Aorta (tissue), 5 donors: Measurements from ENCODE around the gene CACNB1. TPM values are rescaled to one million over a fixed set of nuclear protein-coding genes. Genes with fewer than 3 reads are reported as not detected.

ENCODE experiments used
- ATAC-seq: fragments of 200-7000 bp; cut with Tn5 transposase; one replicate; pipeline ENCODE4 v1.9.1; 2022; ENCODE audit warnings: moderate library complexity; ENCODE audit not compliant: low FRiP score
- DNase-seq, 2 donors: peaks; one replicate each; pipeline ENCODE4 v3.0.0-alpha.2; 2020
- H3K27ac ChIP-seq, 2 donors: one replicate each; pipeline ENCODE4 v1.5.1; 2013; ENCODE audit warnings: low read length in 2 of 2, mild to moderate bottlenecking in 2 of 2, moderate library complexity in 2 of 2, control low read depth in 1 of 2, inconsistent platforms in 1 of 2, low read depth in 1 of 2
- H3K27me3 ChIP-seq, 2 donors: one replicate each; pipeline ENCODE4 v1.6.1; 2013; ENCODE audit warnings: control low read depth in 1 of 2, low read length in 1 of 2, mild to moderate bottlenecking in 1 of 2, moderate library complexity in 1 of 2; ENCODE audit not compliant: insufficient read depth in 2 of 2, control insufficient read depth in 1 of 2
- H3K36me3 ChIP-seq, 2 donors: one replicate each; pipeline ENCODE4 v1.6.1; 2013; ENCODE audit warnings: control low read depth in 1 of 2, low read length in 1 of 2, mild to moderate bottlenecking in 1 of 2; ENCODE audit not compliant: insufficient read depth in 2 of 2, control insufficient read depth in 1 of 2
- H3K4me1 ChIP-seq, 2 donors: one replicate each; pipeline ENCODE4 v1.6.1; 2013; ENCODE audit warnings: low read length in 2 of 2, control low read depth in 1 of 2, mild to moderate bottlenecking in 1 of 2, moderate library complexity in 1 of 2; ENCODE audit not compliant: insufficient read depth in 2 of 2, control insufficient read depth in 1 of 2
- H3K4me3 ChIP-seq, 2 donors: one replicate each; pipeline ENCODE4 v1.5.1; 2013; ENCODE audit warnings: low read length in 2 of 2, control low read depth in 1 of 2, mild to moderate bottlenecking in 1 of 2
- H3K9me3 ChIP-seq: one replicate; pipeline ENCODE4 v1.6.1; 2013; ENCODE audit warnings: mild to moderate bottlenecking, low read length; ENCODE audit not compliant: control insufficient read depth
- WGBS, 2 donors: extraction: QIAGEN DNeasy Blood & Tissue Kit; methylation state at CpG; one replicate each; pipeline ENCODE4 v1.1.7; 2013; 5-methylcytosine and 5-hydroxymethylcytosine counted together
- intact Hi-C, 2 donors: fragments of 100-400 bp; cut with DNase I; formaldehyde crosslinking; loops; one replicate each; pipeline versions ENCODE4 v1.14.2 to v1.15.0; 2022
- polyA plus RNA-seq, 2 donors: library from polyadenylated mRNA; stranded (reverse); fragments of 200-250 nt; gene quantifications; one replicate each; pipeline ENCODE4 v1.2.3, GENCODE V29; 2013
- total RNA-seq, 2 donors: library from RNA; stranded (reverse); fragmentation: NEBNext Ultra II Directional; extraction: Animal tissue kit (Norgen Biotek cat#: 25700); gene quantifications; one replicate each; pipeline ENCODE4 v1.2.1, GENCODE V29; 2021
- donor health status: healthy with polysubstance abuse.
- donor health status: Bipolar disorder and iron deficiency.
- donor health status: DM: no; HTN: no; CAD: no.
- donor health status: DM: no; HTN: no; CAD: no.
- donor health status: DM: yes; HTN: yes; CAD: no.

The CACNB1 gene
- total and polyA plus RNA-seq, 4 donors, result 1.9 to 50.6 (median 30.6) TPM

DNA sequence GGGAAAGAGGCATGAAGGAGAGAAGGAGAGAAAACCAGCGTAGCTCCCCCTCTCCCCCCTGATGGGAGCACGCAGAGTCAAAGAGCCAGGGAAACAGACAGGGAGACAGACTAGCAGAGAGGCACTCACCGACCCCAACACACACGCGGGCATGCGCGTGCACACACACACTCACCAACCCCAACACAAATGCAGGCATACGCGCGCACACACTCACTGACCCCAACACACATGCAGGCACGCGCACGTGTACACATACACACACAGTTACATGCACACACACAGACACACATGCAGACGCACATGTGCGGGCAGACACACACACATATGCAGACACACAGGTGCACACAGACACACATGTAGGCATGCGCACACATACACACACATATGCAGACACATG, 4.6 kb downstream of the CACNB1 start:
- Histone ChIP-seq H3K27me3 (no peaks in the 10 kb centered on the region), H3K36me3 (no peaks in the 10 kb centered on the region), H3K4me3 (no peak overlapping the region), H3K4me1 (peaks cover 0 to 1% of the 10 kb centered on the region in 2 donors), H3K9me3 (no peaks in the 10 kb centered on the region), H3K27ac (no peak overlapping the region)
- DNase-seq (no peak), ATAC-seq (no peak)
- 88 to 91% methylated on average over 15 to 16 of the region's 16 CpGs for WGBS, 2 donors
- intact Hi-C loops, result no loop called here

DNA sequence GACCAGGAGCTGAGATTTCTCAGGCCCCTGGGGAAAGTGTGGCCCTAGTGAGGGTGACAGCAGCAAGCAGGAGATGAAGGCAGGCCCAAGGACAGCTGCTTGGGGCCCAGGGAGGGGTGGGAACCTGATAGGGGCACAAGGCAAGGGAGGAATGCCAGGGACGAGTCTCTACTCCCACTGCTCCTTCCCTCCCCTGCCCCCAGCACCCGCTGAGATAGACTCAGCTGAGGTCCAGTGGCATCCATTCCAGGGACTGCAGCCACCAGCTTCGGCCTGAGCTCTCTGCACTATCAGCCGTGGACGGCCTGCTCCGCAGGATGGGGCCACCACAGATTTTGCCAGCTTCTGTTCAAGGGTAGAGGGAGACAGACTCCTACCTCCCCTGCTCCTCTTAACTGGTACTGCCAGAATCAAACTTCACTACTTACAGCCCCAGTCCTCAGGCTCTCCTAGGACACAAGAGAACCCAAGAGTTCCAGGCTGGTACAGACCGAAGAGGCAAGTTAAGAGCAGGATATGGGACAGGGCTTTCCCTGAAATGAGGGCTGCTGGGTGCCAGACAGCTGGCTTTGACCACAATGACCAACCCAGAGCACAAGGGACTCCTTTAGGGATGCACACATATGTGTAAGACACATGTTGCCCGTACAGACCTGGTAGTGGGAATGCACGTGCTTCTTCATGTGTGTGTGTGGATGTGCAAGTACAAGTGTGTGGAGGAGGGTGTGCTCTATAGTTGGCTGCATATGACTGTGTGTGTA, 5.5 kb downstream of the CACNB1 start:
- Histone ChIP-seq H3K27ac (no peak overlapping the region), H3K4me1 (peaks cover 0 to 1% of the 10 kb centered on the region in 2 donors), H3K36me3 (peaks cover 0 to 3% of the 10 kb centered on the region in 2 donors), H3K9me3 (no peaks in the 10 kb centered on the region), H3K4me3 (no peak overlapping the region), H3K27me3 (no peaks in the 10 kb centered on the region)
- ATAC-seq (no peak), DNase-seq (no peak)
- intact Hi-C loops, result no loop called here
- 80 to 85% methylated on average over 9 of the region's 9 CpGs for WGBS, 2 donors

DNA sequence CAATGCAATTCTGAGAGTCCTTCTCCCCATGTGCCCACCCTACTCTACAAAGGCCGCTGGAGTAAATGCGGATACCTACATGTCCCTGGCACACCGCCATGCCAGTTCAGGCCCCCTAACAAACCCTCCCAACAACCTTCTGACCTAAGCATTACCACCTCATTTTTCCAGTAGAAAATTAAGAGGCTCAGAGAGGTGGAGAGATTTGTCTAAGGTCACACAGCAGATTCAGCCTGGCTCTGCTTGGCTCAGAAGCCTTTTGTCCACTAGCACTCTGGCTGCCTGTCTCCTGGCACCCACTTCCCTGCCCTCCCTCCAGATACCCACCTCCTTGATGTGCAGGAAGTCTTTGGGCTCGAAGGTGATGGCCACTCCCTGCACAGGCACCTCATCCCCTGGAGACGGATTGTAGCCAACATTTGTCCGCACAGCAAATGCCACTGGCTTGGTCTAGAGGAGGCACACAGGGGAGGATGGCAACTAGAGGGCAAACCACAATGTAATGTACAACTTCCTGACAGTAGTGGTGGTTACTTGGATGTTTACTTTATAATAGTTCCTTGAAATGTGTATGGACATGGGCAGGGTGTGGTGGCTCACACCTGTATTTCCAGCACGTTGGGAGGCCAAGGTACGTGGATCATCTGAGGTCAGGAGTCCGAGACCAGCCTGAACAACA, 10.2 kb downstream of the CACNB1 start:
- Histone ChIP-seq H3K4me1 (no peaks in the 10 kb centered on the region), H3K4me3 (no peak overlapping the region), H3K27ac (no peak overlapping the region), H3K36me3 (peaks cover 0 to 10% of the 10 kb centered on the region in 2 donors), H3K9me3 (no peaks in the 10 kb centered on the region), H3K27me3 (no peaks in the 10 kb centered on the region)
- WGBS, 2 donors, result 89% methylated on average over 9 of the region's 9 CpGs
- intact Hi-C loops, result no loop called here
- DNase-seq (no peak), ATAC-seq (no peak)

DNA sequence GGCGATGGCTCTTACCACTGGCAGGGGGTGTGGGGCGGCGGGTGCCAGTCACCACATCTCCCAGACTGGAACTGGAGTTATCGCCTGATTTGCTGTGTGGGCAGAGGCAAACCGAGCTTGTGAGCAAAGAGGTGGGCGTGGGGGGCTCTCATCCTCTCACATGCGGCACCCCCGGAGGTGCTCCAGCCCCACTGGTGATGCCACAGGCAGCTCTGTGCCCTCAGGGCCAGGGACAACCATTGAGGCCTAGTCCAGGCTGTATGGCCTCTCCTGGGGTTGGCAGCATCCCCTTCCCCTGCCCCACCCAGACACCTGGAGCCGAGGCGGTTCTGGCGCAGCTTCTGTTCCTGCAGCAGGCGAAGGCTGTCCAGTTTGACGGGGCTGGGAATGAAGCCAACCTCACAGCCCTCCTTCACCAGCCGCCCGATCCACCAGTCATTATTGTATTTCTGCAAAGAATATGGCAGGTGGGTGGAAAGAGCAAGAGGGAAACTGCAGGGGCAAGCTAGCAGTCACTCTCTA, 10.9 kb downstream of the CACNB1 start:
- 80 to 84% methylated on average over 15 of the region's 15 CpGs for WGBS, 2 donors
- no peaks in the 10 kb centered on the region for H3K9me3 ChIP-seq
- intact Hi-C loops, result no loop called here
- H3K4me1 ChIP-seq, result no peaks in the 10 kb centered on the region
- DNase-seq (no peak), ATAC-seq (no peak)
- H3K27me3 ChIP-seq, result no peaks in the 10 kb centered on the region
- H3K36me3 ChIP-seq, result peaks cover 0 to 10% of the 10 kb centered on the region in 2 donors
- no peak overlapping the region for H3K4me3 ChIP-seq
- H3K27ac ChIP-seq, result no peak overlapping the region

DNA sequence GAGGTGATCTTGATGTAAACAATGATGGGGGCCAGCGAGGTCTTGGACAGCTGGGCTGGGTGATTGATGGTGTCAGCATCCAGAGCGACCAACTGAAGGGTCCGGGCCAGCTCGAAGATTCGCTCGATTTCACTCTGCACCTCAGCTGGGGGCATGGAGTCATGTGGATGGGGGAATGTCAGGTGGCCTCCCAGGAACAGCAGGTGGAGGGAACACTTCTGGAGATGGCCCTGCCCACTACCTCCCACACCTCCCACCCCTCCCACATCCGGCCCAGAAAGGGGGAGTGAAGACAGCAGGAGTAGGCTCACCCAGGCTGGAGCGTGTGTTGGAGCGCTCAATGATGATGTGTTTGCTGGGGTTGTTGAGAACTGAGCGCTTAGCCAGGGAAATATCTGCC, 13.7 kb downstream of the CACNB1 start:
- no peaks in the 10 kb centered on the region for H3K9me3 ChIP-seq
- ATAC-seq, result no peak
- intact Hi-C loops, result no loop called here
- no peaks in the 10 kb centered on the region for H3K4me1 ChIP-seq
- H3K27ac ChIP-seq, result no peak overlapping the region
- H3K27me3 ChIP-seq, result no peaks in the 10 kb centered on the region
- WGBS, 2 donors, result 83 to 89% methylated on average over 10 of the region's 10 CpGs
- H3K4me3 ChIP-seq, result no peak overlapping the region
- DNase-seq, result no peak
- peaks cover 0 to 12% of the 10 kb centered on the region in 2 donors for H3K36me3 ChIP-seq

DNA sequence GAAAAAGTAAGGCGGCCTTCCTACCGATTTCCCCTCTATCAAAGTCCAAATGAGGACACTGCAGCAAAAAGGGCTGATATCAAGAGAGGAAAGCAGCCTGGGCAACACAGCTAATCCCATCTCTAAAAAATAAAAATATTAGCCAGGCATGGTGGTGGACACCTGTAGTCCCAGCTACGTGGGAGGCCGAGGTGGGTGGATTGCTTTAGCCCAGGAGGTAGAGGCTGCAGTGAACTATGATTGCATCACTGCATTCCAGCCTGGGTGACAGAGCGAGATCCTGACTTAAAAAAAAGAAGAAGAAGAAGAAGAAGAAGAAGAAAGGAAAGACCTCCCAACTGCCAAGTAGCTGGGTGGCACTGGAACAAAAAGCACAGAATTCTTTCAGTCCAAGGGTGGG, 14.4 kb downstream of the CACNB1 start:
- intact Hi-C loops, result no loop called here
- Histone ChIP-seq H3K9me3 (no peaks in the 10 kb centered on the region), H3K27ac (no peak overlapping the region), H3K36me3 (peaks cover 0 to 12% of the 10 kb centered on the region in 2 donors), H3K4me1 (no peaks in the 10 kb centered on the region), H3K4me3 (no peak overlapping the region), H3K27me3 (no peaks in the 10 kb centered on the region)
- WGBS, 2 donors, result 88 to 93% methylated on average over 5 of the region's 5 CpGs
- no peak for ATAC-seq
- DNase-seq, result no peak

DNA sequence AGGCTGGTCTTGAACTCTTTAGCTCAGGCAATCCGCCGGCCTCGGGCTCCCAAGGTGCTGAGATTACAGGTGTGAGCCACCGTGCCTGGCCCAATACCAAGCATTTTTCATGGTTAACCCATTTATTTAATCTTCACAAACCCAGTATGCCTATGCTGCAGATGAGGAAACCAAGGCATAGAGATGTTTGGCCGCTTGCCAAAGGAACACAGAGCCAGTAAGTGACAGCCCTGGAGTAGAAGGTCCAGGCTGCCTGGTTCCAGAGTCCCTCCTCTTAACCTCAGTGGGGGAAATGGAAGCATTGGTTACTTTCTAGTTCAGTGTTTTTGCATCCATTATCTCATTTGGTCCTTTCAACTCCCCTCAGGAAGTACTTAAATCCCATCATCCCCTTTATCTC, 16.2 kb downstream of the CACNB1 start:
- intact Hi-C loops, result no loop called here
- no peak for ATAC-seq

DNA sequence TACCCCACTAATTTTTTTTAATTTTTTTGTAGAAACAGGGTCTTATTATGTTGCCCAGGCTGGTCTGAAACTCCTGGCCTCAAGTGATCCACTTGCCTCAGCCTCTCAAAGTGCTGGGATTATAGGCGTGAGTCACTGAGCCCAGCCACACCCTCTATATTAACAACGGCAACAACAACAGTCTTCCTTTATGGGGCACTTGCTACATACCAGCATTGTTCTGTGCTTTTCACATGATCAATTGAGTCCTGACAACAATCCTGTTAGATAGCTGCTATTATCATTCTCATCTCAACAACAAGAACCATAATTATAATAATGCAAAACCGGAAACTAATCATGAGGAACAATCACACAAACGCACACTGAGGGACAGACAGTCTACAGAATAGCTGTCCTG, 18.9 kb downstream of the CACNB1 start:
- Histone ChIP-seq H3K4me1 (no peaks in the 10 kb centered on the region), H3K4me3 (no peak overlapping the region), H3K27ac (no peak overlapping the region), H3K36me3 (peaks cover 0 to 2% of the 10 kb centered on the region in 2 donors), H3K9me3 (no peaks in the 10 kb centered on the region), H3K27me3 (no peaks in the 10 kb centered on the region)
- DNase-seq (no peak), ATAC-seq (no peak)
- intact Hi-C loops, result no loop called here
- 68% methylated on average over 4 of the region's 4 CpGs for WGBS, 2 donors

More for the DNA sequence above, 16.2 kb downstream of the CACNB1 start:
- H3K27ac ChIP-seq, result no peak overlapping the region
- DNase-seq, result no peak
- H3K36me3 ChIP-seq, result peaks cover 0 to 6% of the 10 kb centered on the region in 2 donors
- H3K27me3 ChIP-seq, result no peaks in the 10 kb centered on the region
- no peaks in the 10 kb centered on the region for H3K4me1 ChIP-seq
- WGBS, 2 donors, result 75 to 77% methylated on average over 5 of the region's 5 CpGs
- no peaks in the 10 kb centered on the region for H3K9me3 ChIP-seq
- no peak overlapping the region for H3K4me3 ChIP-seq

DNA sequence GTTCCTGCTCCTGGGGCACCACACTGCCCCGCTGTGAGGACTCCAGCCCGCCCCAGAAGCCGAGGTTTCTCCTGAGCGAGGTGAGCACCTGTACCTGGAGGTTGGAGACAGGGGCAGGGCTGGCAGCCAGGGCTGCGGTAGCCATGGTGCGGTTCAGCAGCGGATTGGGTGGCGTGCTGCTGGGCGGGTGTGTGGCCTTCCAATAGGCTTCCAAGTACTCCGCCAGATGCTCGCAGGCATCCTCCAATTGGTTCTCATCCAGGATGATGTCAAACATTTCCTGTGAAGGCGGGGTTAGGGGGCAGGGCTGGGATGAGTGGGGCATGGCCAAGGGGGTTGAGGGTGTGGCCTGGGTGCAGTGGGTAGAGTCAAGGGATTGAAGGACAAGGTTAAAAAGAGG, 20.2 kb downstream of the CACNB1 start:
- intact Hi-C loops, result no loop called here
- DNase-seq, result no peak
- 63 to 75% methylated on average over 12 of the region's 12 CpGs for WGBS, 2 donors

More for the DNA sequence above, 20.2 kb downstream of the CACNB1 start:
- no peak for ATAC-seq
- H3K4me1 ChIP-seq, result no peaks in the 10 kb centered on the region
- no peaks in the 10 kb centered on the region for H3K9me3 ChIP-seq
- H3K27me3 ChIP-seq, result no peaks in the 10 kb centered on the region
- H3K36me3 ChIP-seq, result peaks cover 0 to 2% of the 10 kb centered on the region in 2 donors
- H3K4me3 ChIP-seq, result no peak overlapping the region
- H3K27ac ChIP-seq, result no peak overlapping the region
